Fibroblast of mammary gland (primary cell): ENCODE measurements around the gene CAD.

Experiments
- DNase-seq: peaks from one replicate; pipeline ENCODE4 v3.0.0-alpha.2; 2010; ENCODE audit warnings: low read depth
- H3K4me3 ChIP-seq: 2 replicates; pipeline ENCODE4 v1.5.1; 2011; ENCODE audit warnings: low read depth, mild to moderate bottlenecking, low read length, moderate library complexity; ENCODE audit not compliant: control insufficient read depth
- CTCF ChIP-seq: conservative IDR thresholded peaks from 2 replicates; pipeline ENCODE4 v1.5.1; 2011; ENCODE audit warnings: low read depth, low read length, inconsistent platforms; ENCODE audit not compliant: control insufficient read depth, insufficient read depth

CAD gene

DNA sequence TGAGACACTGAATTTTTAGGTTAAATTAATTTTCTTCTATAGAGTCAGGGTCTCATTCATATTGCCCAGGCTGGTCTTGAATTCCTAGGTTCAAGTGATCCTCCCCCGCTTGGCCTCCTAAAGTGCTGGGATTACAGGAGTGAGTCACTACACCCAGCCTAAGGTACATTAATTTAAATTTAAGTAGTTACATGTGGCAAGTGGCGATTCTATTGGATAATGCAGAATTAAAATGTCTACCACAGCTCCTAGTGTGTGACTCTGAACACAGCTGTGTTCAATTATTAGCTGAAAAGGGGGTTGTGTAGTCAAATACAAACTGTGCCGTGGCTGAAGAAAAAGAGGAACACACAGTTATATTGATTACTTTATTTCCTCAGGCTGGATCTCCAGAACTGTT is 2.2 kb upstream of the CAD start:
- peak; percentile 86 for DNase-seq
- no peak for TF ChIP-seq CTCF
- H3K4me3 ChIP-seq = no peak overlapping the region

DNA sequence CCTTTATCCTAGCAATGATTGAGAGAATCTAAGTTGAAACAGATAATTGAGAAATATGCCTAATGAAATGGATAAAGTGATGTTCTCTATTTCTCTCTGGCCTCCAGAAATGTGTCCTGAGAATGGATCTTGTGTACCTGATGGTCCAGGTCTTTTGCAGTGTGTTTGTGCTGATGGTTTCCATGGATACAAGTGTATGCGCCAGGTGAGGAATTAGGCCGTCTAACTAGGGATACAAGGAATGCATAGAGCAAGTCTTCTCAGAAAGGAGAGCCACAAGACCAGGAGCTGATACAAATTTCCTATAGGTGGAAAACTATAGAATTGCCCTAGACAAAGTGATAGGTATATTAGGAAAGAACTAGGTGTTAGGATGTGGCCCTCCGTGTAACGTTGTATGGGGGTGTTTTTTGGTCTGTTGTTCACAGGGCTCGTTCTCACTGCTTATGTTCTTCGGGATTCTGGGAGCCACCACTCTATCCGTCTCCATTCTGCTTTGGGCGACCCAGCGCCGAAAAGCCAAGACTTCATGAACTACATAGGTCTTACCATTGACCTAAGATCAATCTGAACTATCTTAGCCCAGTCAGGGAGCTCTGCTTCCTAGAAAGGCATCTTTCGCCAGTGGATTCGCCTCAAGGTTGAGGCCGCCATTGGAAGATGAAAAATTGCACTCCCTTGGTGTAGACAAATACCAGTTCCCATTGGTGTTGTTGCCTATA is 592 bp upstream of the CAD start:
- TF ChIP-seq CTCF = no peak
- DNase-seq = no peak
- H3K4me3 ChIP-seq = peak overlapping the region; percentile 88

DNA sequence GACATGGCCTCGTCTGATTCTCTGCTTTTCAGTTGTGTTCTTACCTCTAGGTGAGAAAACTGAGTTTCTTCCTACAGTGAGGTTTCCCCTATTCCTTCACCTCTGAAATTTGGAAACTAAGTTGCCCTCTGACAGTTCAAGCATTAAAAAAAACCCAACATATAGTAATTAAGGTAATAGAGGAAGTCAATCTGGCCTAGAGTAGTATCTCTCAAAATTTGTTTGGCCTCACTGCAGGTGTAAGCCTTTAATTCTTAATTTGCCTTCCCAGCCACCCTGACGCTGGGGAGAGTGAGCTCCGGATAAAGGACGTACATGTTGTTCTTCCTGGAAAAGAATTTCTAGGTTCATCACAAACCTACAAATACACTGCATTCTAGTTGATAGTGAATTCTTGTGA is 1.4 kb downstream of the CAD start:
- no peak for TF ChIP-seq CTCF
- H3K4me3 ChIP-seq = peak overlapping the region; percentile 88
- no peak for DNase-seq

DNA sequence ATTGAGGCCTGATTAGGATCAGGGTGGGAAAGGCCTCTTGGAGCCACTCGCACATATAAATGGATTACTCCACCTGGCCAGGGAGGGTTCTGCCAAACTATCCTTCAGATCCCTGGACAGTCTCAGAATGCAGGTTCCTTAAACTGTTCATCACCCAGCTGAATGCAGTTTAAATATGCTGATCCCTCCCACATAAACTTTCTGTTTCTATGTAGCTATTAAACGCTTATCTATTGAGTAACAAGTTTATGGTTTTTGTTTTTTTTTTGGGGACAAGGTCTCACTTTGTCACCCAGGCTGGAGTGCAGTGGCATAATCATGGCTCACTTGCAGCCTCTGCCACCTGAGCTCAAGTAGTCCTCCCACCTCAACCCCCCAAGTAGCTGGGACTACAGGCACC is 1.9 kb downstream of the CAD start:
- H3K4me3 ChIP-seq = no peak overlapping the region
- no peak for DNase-seq
- TF ChIP-seq CTCF = no peak

- H3K4me3 ChIP-seq = no peak overlapping the region
- no peak for DNase-seq
- no peak for TF ChIP-seq CTCF
Measured at GRCh38 chr2:27220091-27220490, 2.9 kb downstream of the CAD start.

GRCh38 chr2:27221166-27221565 is 4.0 kb downstream of the CAD start:
- no peak overlapping the region for H3K4me3 ChIP-seq
- DNase-seq = no peak
- no peak for TF ChIP-seq CTCF

DNA sequence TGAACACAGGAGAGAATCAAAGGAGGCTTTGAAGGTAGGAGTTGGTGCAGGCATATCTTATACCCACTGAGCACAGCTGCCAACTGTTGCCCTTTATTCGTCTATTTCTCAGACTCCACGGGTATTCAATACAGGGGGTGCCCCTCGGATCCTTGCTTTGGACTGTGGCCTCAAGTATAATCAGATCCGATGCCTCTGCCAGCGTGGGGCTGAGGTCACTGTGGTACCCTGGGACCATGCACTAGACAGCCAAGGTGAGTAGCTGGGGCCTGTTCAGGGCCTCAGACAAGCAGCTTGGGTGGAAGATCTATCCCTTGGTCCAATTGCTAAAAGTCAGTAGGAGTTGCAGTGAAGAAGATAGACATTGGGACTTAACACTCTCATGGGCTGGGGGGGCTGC is 5.2 kb downstream of the CAD start:
- DNase-seq = no peak
- no peak overlapping the region for H3K4me3 ChIP-seq
- TF ChIP-seq CTCF = no peak
